NCI-H2029 (cell line): ENCODE measurements around the gene ZNF275.
"Not testable (repeated sequence)": the region's sequence is repeated elsewhere in the genome, so short reads cannot be mapped to it uniquely, and the experiment has no call there.

Experiments used
- DNase-seq: peaks from one replicate; lab custom pipeline; 2025; lab: John Stamatoyannopoulos, UW

Gene ZNF275

DNA sequence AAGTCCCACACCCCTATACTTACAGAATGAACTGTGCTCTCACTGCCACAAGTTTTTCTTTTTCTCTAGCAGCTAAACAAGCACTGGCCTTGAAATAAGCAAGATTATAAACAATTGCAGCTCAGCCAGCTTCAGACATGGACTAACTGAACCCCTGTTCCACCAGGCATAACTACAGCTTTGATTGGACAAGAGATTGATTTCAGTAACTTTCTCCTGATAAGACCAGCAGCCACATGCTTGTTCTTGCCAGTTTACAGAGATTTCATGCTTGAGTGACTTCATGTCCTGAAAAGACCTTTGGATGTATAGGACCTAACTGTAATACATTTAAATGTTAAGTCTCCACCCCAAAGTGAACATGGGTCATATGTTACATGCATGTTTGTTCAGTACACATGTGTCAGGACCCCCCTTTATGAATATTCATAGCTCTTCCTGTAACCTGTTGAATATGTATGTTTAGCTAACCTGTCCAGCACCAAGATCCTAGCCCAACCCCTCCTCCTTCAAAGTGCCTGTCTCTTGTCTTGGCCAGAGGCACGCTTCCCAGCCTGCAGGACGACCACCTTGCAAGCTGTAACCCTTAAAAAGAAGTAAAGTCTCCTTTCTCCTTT lies 27.9 kb downstream of the ZNF275 start:
- no peak for DNase-seq

DNA sequence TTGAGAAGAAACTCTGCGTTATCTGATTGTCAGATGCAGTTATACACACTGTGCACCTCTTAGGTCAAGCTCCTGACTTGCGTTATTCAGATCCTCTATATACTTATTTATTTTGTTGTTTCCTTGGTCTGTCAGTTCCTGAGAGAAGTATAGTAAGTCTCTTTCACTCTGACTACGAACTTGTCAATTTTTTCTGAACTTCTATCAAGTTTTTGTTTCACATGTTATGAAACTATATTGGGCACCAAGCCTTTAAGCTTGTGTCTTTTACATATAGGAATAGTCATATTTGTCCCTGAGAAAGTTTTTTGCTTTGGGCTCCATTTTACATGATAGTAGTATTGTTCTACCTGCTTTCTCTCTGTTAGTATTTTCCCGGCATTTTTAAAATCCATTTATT lies 31.7 kb downstream of the ZNF275 start:
- DNase-seq, result no peak

DNA sequence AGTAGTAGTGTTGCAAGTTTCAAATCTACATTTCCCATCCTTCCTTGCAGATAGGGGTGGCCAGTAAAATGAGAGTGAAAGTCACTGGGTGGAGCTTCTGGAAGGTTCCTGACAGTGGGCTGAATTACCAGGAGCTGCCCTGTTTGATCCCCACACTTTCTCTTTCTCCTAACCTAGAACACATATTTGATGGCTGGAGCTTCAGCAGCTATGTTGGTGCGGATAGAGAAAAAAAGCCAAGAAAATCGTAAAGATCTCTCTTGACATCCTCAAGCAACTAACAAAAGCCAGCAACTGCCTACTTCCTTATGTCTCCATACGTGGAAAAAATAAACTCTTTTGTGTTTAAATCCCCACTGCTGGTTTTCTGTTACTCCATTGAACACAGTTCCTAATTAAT lies 32.2 kb downstream of the ZNF275 start:
- DNase-seq, result no peak

DNA sequence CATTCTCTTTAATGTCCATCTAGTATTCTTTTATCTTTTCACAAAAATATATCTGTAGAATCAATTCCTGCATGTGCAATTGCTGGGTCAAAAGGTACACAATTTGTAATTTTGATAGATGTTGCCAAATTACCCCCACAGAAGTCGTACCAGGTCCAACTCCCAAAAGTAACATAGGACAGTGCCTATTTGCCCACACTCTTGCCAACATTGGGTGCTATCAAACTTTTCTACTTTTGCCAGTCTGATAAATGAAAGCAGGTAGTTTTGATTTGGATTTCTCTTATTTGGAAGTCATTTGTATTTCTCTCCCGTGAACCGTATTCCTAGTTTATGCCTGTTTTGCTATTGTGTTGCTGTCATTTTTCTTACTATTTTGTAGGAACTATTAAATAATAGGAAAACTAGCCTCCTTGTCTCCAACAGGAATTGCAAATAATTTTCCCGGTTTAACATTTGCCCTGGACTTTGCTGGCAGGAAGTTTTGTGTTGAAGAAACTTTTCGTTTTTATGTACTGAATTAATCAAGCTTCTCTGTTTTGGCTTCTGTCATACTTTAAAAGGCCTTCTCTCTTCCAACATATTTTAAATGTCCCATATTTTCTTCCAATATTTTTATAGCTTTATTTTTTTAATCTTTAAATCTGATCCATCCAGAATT lies 33.1 kb downstream of the ZNF275 start:
- DNase-seq, result no peak

DNA sequence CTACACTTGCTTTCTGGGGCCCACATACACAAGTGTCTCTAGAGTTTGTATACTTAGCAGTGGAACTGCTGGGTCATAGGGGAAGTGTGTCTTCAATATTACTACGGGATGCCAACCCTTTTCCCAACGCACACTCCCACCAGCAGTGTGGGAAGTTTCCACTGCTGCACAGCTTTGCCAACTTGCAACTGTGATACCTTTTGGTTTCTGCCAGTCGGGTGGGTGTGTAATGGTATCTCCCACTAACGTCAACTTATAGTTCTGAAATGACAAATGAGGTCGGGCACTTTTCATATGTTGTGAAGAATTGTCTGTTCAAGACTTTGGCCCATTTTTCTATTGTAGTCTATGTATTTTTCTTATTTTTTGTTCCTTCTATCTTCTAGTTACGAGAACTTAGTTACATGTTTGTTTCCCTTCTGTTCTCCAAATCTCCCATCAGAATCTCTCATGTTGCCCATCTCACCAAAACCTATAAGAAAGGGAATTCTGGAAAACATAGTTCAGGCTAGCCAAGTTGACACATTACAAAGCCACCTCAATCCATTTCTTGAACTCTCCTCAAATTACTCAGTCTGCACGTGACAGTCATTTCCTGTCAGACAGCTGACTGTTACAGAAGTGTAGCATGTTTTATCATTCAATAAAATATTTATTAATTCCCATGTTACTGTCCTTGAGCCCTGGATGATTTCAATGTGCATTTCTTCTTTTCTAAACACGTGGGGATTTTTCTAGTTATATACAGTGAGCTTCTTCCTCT lies 36.5 kb downstream of the ZNF275 start:
- DNase-seq, result no peak

DNA sequence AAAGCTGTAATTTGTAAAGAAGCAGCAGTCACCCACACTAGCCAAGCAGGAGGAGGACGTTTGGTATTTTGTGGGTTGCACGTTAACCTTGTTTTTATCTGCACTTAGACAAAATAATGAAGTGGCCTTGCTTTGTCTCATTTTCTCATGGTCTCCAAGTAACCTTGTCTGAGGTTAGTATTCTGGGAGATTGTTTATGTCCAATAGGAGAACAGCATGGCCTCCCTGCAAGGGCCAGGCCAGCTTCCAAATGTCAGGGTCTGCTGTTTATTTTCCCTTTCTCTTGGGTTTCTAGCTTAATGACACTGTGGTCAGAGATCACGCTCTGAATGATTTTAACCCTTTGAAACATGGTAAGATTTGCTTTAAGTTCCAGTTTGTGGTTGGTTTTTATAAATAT lies 37.3 kb downstream of the ZNF275 start:
- no peak for DNase-seq

DNA sequence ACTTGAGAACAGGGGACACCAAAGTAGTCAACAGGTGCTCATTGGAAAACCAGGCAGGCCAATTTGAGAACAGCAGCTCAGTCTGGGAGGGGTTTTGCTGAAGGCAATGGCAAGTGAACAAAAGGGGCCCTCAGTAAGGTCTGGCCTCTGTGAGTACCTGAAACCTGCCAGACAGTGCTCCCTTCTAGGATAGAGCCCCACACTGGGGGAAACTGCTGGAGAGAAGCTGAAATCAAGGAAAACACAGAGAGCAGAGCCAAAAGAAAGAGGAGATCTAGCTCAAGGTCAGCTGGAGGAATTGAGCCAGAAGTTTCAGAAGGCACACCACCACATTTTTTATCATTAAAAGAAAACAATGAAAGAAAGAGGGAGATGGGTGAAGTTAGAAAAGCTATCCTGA lies 39.0 kb downstream of the ZNF275 start:
- DNase-seq, result no peak

DNA sequence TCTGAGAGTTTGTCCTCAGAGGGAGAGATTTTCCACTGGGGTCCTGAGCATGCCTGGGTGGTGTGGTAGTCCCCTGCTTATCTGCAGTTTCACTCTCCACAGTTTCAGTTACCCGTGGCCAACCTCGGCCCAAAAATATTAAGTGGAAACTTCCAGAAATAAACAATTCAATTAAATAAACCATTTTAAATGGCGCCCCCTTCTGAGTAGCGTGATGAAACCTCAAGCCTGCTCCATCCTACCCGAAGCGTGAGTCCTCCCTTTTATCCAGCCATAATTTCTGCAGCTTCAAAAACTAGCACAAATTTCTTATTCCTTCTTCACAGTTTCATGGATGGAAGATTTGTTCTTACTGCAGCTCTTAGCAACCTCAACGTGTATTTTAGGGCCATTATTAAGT lies 40.5 kb downstream of the ZNF275 start:
- no peak for DNase-seq

DNA sequence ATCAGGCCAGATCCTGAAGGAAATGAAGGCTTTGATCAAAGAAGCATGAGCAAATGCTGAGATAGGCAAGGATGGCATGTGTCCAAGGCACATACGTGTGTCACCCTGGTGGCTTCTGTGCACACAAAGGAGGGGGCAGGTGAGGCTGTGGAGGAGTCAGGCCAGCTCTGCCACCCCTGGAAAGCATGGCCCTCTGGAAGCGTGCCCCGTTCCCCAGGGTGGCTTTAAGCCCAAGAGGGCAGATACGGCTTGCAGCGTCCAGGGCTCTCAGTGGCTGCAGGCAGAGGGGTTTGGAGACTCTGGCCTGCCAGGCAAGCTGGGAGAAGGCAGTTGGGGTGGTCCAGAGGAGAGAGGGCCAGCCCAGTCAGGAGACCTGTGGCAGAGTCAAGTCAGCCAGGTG lies 41.6 kb downstream of the ZNF275 start:
- peak; percentile 53 for DNase-seq

DNA sequence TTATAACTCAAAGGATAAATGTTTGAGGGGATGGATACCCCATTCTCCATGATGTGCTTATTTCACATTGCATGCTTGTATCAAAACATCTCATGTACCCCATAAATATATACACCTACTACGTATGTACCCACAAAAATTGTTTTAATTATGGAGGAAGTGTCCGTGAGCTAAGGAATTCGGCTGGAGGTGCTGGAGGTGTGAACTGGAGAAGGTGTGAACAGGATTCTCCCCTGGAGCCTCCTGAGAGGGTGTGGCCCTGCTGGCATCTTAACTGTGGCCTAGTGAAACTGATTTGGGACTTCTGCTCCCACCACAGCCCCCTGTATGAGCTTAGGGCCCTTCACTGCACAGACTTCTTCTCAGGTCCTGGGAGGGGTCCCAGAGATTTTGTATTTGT lies 43.8 kb downstream of the ZNF275 start:
- DNase-seq, result no peak

DNA sequence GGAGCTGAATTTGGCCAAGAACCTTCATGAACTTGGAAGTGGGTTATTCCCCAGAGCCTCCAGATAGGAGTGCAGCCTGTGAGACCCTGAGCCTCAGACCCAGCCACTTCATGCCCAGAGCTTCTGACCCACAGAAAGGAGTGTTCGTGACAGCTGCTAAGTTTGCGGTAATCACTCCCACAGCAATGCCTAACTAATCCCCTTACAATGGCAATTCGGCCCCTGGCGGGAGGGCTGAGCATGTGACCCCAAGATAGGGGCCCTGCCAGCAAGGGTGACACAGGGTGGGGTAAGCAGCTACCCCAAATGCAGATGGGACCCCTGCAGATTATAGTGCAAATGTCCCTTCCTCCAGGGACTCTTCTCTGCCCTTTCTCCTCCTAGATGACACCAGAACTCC lies 44.7 kb downstream of the ZNF275 start:
- no peak for DNase-seq

DNA sequence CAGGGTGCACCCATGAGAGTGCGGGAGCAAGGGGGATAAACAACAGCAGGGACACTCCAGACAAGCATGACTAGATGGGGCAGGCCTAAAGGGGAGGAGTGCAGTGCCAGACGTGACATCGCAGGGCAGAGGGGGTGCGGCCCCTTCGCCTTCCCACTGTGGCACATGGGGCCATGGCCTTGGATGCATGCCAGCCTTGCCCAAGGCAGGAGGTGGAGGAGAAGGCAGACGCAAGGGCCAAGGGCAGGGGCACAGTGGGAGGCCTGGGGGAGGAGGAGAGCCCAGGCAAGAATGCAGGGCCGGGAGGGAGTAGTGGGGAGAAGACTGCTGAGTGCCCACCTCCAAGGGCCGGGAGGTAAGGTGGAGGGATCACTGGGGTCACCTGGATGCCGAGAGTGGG lies 45.6 kb downstream of the ZNF275 start:
- no peak for DNase-seq

DNA sequence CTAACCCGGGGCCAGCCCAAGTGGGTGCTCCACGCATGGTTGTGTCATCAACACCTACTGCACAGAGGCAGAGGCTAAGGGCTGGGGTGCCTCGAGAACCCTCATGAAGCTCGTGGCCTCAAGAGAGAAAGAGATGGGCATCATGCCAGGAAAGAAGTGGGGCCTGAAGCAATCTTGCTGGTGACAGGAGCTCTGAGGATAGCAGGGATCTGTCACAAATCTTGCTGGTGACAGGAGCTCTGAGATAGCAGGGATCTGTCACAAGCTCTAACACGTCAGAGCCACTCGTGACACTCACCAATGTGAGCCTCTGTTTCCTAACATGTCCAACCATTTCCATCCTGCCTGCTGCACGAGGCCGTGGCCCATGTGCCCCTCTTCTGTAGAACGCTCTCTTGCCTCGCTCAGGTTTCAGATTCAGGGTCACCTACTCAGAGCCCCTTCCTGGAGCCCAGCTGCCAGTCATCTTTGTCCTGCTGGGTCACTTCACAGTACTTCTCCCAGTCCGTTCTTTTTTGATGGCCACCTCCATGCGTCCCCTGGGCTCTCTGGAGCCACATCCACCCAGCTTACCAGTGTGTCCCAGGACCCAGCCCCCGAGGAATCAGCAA lies 46.1 kb downstream of the ZNF275 start:
- DNase-seq, result no peak

DNA sequence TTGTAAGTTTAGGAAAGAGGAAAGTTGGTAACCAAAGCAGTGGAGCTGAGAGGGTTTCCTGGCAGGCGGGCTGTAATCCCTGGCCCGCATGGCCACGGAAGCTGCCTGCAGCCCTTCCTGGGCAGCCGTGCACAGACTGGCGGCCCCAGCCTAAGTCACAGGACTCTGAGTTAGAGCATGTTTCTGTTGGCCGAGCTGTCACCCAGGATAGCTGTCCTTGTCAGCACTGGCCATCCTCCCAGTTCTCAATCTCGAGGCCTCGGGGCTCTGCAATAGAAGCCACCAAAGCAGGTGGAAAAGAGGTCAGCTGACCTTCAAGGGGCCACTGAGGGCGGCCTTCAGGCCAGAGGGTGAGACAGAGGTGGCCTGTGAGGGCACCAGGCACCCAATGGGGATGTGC lies 46.7 kb downstream of the ZNF275 start:
- no peak for DNase-seq

DNA sequence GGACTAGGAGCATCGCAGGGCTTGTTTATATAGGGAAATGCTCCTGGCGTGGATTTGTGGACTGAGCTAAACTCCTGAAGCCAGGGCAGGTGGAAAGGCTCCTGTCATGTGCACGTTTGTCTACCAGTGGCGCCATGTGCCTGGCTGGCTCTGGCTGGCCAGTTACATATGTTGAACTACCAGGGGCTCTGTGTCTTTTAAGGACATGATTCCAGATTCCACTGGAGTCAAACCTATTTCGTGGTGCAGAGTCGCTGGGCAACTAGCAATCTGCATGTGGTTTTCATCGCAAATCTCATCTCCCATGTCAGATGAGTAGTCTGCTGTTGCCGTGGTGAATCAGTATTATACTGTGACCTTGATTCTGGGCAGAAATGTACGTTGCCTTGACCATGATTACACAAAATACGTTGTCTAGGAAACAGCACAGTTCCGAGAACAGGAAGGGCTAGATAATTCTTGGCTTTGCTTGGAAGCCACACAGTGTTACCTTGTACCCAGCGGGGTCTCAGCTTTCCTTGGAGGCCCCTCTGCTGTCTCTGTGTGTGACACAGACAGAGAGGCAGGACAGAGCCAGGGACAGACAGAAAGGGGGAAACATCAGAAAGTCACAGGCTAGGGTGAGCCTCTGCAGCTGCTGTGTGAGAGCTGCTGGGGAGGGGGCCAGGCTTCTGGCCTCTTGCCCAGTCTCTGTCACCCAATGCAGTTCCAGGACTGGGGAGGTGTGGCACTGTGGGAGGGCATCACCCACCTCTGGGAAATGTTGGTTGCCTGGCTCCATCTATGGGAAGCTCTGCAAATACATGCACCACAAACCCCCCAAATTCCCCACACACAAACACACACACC lies 48.0 kb downstream of the ZNF275 start:
- DNase-seq, result peak; percentile 61

DNA sequence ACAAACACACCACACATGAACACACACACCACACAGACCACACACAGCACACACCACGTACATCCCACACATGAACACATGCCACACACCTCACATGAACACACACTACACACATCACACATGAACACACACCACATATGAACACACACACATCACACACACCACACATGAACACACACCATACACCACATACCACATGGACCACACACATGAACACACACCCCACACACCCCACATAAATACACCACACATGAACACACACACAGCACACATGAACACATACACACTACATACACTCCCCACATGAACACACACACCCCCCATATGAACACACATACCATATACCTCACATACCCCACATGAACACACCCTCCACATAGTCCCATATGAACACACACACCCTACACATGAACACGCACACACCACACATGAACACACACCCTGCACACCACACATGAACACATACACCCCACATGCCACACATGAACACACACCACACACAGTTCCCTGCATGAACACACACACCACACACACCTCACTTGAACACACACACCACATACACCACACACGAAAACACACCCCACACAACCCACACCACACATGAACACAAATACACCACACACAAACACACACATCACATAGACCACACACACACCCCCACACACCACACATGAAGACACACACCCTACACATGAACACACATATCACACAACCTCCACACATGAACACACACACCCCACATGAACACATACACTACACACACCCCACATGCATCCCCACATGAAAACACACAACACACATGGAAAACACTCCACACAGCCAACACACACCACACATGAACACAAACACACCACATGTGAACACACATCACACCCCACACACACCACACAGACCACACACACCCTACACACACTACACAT lies 48.9 kb downstream of the ZNF275 start:
- no peak for DNase-seq

DNA sequence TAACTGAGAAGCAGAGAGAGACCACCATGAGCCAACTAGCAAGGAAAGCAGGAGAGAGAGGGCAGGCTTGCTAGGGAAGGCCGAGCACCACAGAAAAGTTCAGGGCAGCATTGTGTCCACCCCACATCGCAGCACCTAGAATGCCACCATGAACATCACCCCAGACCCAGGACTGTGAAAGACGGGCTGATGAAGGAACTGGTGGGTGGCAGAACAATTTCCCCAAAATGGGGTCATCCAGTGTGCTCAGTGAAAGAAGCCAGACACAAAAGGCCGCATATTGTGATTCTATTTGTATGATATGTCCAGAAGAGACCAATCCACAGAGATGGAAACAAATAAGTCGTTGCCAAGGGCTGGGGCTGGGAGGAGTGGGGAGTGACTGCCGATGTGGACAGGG lies 50.4 kb downstream of the ZNF275 start:
- DNase-seq, result no peak

DNA sequence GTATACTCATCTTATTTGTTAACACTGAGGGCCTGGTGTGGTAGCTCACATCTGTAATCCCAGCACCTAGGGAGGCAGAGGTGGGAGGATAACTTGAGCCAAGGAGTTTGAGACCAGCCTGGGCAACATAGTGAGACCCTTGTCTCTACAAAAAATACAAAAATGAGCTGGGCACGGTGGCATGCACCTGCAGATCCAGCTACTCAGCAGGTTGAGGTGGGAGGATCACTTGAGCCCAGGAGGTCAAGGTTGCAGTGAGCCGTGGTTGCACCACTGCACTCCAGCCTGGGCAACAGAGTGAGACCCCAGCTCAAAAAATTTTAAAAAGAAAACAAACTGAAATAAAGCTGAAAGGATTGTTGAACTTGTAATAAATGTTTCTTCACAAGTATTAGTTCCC lies 51.0 kb downstream of the ZNF275 start:
- not testable (repeated sequence) for DNase-seq

DNA sequence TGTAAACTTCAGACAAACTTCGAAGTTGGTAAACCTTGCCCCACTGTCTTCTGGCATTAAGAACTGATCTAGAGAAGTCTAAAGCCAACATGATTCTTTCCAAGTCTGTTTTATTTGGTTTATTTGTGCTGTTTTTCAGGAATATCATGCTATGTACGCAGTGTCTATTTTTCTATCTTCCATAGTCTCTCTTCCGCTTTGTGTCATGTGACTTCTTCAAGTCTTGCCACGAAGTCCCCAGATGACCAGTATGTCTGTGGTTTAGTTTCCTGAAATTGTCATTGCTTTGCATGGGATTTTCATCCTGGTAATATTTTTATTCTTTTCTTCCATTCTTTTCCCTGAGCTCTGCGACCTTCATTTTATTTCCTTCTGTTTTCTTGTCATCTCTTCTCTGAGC lies 52.1 kb downstream of the ZNF275 start:
- DNase-seq, result no peak

DNA sequence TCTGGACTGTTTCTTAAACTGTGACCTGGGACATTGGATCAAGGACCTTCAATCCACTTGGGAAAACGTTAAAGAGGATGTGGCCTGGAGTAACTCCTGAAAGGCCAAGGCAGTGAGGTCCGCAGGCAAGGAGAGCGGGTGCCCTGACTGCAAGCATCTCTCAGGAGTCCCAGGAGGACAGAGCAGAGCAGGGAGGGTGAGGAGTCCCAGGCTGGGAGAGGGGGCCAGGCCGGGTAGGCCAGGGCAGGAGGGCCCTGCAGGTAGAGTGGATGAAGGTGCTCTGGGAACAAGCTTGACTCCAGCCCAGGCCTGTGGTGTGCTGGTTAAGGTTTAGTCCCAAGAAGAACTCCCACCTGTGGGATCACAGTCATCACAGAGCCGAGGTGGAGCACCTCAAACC lies 53.4 kb downstream of the ZNF275 start:
- no peak for DNase-seq
